Liver (tissue), 3 donors: ENCODE measurements around the gene FRAS1.
"Not testable (repeated sequence)": the region's sequence is repeated elsewhere in the genome, so short reads cannot be mapped to it uniquely, and the experiment has no call there.

Experiments used
- ATF3 ChIP-seq: IDR thresholded peaks from 2 replicates; pipeline ENCODE4 v1.6.1; 2016; ENCODE audit warnings: antibody characterized with exemption
- GABPA ChIP-seq, 2 donors: IDR thresholded peaks in 1 of 2; conservative IDR thresholded peaks in 1 of 2; 2 replicates each; pipeline ENCODE4 v1.6.1; 2016; ENCODE audit warnings: antibody characterized with exemption in 2 of 2, mild to moderate bottlenecking in 1 of 2, moderate library complexity in 1 of 2
- JUND ChIP-seq, 2 donors: IDR thresholded peaks; 2 replicates each; pipeline ENCODE4 v1.6.1; 2016; ENCODE audit warnings: antibody characterized with exemption in 2 of 2
- RAD21 ChIP-seq, 2 donors: IDR thresholded peaks; 2 replicates each; pipeline ENCODE4 v1.6.1; 2016; ENCODE audit warnings: antibody characterized with exemption in 2 of 2, mild to moderate bottlenecking in 2 of 2
- RXRA ChIP-seq, 2 donors: IDR thresholded peaks; 2 replicates each; pipeline ENCODE4 v1.6.1; 2017 to 2018; ENCODE audit warnings: antibody characterized with exemption in 2 of 2, mild to moderate bottlenecking in 1 of 2
- SP1 ChIP-seq: IDR thresholded peaks from 2 replicates; pipeline ENCODE4 v1.6.1; 2018; ENCODE audit warnings: antibody characterized with exemption, mild to moderate bottlenecking
- TAF1 ChIP-seq: conservative IDR thresholded peaks from 2 replicates; pipeline ENCODE4 v1.6.1; 2016; ENCODE audit warnings: antibody characterized with exemption, mild to moderate bottlenecking
- TF ChIP-seq, protein P1 (sequence below): fragments of 150-350 bp; IDR thresholded peaks from 2 replicates; pipeline ENCODE4 v1.5.1; 2017; ENCODE audit warnings: improper control_type of control experiment, low read depth, low read length; ENCODE audit not compliant: missing input control
- TF ChIP-seq, protein P2 (sequence below): IDR thresholded peaks from 2 replicates; pipeline ENCODE4 v1.6.1; 2016; ENCODE audit warnings: antibody characterized with exemption
- TF ChIP-seq, protein P3 (sequence below): IDR thresholded peaks from 2 replicates; pipeline ENCODE4 v1.6.1; 2016; ENCODE audit warnings: antibody characterized with exemption, mild to moderate bottlenecking
- donor health status: healthy.
- donor health status: healthy.

- TF ChIP-seq, protein P1, sequence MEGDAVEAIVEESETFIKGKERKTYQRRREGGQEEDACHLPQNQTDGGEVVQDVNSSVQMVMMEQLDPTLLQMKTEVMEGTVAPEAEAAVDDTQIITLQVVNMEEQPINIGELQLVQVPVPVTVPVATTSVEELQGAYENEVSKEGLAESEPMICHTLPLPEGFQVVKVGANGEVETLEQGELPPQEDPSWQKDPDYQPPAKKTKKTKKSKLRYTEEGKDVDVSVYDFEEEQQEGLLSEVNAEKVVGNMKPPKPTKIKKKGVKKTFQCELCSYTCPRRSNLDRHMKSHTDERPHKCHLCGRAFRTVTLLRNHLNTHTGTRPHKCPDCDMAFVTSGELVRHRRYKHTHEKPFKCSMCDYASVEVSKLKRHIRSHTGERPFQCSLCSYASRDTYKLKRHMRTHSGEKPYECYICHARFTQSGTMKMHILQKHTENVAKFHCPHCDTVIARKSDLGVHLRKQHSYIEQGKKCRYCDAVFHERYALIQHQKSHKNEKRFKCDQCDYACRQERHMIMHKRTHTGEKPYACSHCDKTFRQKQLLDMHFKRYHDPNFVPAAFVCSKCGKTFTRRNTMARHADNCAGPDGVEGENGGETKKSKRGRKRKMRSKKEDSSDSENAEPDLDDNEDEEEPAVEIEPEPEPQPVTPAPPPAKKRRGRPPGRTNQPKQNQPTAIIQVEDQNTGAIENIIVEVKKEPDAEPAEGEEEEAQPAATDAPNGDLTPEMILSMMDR = not testable (repeated sequence)
- TF ChIP-seq GABPA (IDR thresholded peaks at IDR 0.05 in 1 of 2, conservative IDR thresholded peaks at IDR 0.05 in 1 of 2); RXRA (IDR thresholded peaks at IDR 0.05); TAF1; ATF3; RAD21 (IDR thresholded peaks at IDR 0.05); JUND (IDR thresholded peaks at IDR 0.05); SP1: not testable (repeated sequence)
- TF ChIP-seq, protein P2, sequence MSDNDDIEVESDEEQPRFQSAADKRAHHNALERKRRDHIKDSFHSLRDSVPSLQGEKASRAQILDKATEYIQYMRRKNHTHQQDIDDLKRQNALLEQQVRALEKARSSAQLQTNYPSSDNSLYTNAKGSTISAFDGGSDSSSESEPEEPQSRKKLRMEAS = not testable (repeated sequence)
- TF ChIP-seq, protein P3, sequence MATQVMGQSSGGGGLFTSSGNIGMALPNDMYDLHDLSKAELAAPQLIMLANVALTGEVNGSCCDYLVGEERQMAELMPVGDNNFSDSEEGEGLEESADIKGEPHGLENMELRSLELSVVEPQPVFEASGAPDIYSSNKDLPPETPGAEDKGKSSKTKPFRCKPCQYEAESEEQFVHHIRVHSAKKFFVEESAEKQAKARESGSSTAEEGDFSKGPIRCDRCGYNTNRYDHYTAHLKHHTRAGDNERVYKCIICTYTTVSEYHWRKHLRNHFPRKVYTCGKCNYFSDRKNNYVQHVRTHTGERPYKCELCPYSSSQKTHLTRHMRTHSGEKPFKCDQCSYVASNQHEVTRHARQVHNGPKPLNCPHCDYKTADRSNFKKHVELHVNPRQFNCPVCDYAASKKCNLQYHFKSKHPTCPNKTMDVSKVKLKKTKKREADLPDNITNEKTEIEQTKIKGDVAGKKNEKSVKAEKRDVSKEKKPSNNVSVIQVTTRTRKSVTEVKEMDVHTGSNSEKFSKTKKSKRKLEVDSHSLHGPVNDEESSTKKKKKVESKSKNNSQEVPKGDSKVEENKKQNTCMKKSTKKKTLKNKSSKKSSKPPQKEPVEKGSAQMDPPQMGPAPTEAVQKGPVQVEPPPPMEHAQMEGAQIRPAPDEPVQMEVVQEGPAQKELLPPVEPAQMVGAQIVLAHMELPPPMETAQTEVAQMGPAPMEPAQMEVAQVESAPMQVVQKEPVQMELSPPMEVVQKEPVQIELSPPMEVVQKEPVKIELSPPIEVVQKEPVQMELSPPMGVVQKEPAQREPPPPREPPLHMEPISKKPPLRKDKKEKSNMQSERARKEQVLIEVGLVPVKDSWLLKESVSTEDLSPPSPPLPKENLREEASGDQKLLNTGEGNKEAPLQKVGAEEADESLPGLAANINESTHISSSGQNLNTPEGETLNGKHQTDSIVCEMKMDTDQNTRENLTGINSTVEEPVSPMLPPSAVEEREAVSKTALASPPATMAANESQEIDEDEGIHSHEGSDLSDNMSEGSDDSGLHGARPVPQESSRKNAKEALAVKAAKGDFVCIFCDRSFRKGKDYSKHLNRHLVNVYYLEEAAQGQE = not testable (repeated sequence)
These were observed 218.3 kb downstream of the FRAS1 start for GRCh38 chr4:78275450-78275849.
